A673 (cell line): ENCODE measurements around the gene IMMP2L. TPM values are rescaled to one million over a fixed set of nuclear protein-coding genes. Genes with fewer than 3 reads are reported as not detected.

Source experiments
- BruUV-seq: library from RNA; stranded (reverse); fragments of 400-500 nt; replicated peaks from 2 replicates; lab custom pipeline; 2021; lab: Mats Ljungman, UMichigan
- CTCF ChIA-PET: fragments of 300-600 bp; sonication (Branson Sonifier 250); formaldehyde crosslinking; loops from one replicate; lab custom pipeline; 2022; ENCODE audit warnings: antibody characterized with exemption; lab: Charles Lee
- POLR2A ChIA-PET: fragments of 300-600 bp; sonication (Branson Sonifier 250); formaldehyde crosslinking; loops from one replicate; lab custom pipeline; 2022; ENCODE audit warnings: antibody characterized with exemption; ENCODE audit not compliant: low non-redundant PET; lab: Charles Lee
- DNase-seq: peaks from one replicate; pipeline ENCODE4 v3.0.0-alpha.2; 2015; ENCODE audit warnings: low spot score
- H3K27ac ChIP-seq: fragments of 200-600 bp; sonication (generic); 2 replicates; pipeline ENCODE4 v1.5.1; 2016; ENCODE audit warnings: mixed run types, low read depth, mild to moderate bottlenecking, mixed read lengths, antibody characterized with exemption, low read length; ENCODE audit not compliant: poor library complexity, severe bottlenecking
- H3K27me3 ChIP-seq: fragments of 200-600 bp; sonication (generic); replicated peaks from 2 replicates; pipeline ENCODE4 v1.6.1; 2017; ENCODE audit warnings: mixed run types, low read depth, mild to moderate bottlenecking, mixed read lengths, antibody characterized with exemption, low read length; ENCODE audit not compliant: insufficient read depth, poor library complexity
- H3K36me3 ChIP-seq: fragments of 200-600 bp; sonication (generic); 2 replicates; pipeline ENCODE4 v1.6.1; 2016; ENCODE audit warnings: mixed run types, mild to moderate bottlenecking, mixed read lengths, antibody characterized with exemption, low read length; ENCODE audit not compliant: insufficient read depth, poor library complexity, severe bottlenecking
- H3K4me1 ChIP-seq: fragments of 200-600 bp; sonication (generic); 2 replicates; pipeline ENCODE4 v1.6.1; 2017; ENCODE audit warnings: mixed run types, mild to moderate bottlenecking, mixed read lengths, antibody characterized with exemption, low read length; ENCODE audit not compliant: insufficient read depth, poor library complexity, severe bottlenecking
- H3K4me3 ChIP-seq: fragments of 200-600 bp; sonication (generic); 2 replicates; pipeline ENCODE4 v1.5.1; 2016; ENCODE audit warnings: low read depth, mixed run types, mild to moderate bottlenecking, mixed read lengths, low read length; ENCODE audit not compliant: poor library complexity, severe bottlenecking
- H3K9me3 ChIP-seq: fragments of 200-600 bp; sonication (generic); 2 replicates; pipeline ENCODE4 v1.6.1; 2016; ENCODE audit warnings: mixed run types, low read depth, mild to moderate bottlenecking, mixed read lengths, antibody characterized with exemption, low read length; ENCODE audit not compliant: poor library complexity, severe bottlenecking
- EZH2 ChIP-seq: fragments of 200-600 bp; sonication (generic); IDR thresholded peaks from 2 replicates; pipeline ENCODE4 v1.6.1; 2017; ENCODE audit warnings: borderline replicate concordance, low read depth, mild to moderate bottlenecking, mixed read lengths, antibody characterized with exemption, low read length; ENCODE audit not compliant: poor library complexity, severe bottlenecking
- intact Hi-C: fragments of 100-400 bp; cut with micrococcal nuclease; formaldehyde crosslinking; loops from one replicate; pipeline ENCODE4 v1.10.0; 2022; ENCODE audit not compliant: unreplicated experiment
- total RNA-seq: library from RNA; stranded (reverse); gene quantifications from 2 replicates; pipeline ENCODE4 v1.2.3, GENCODE V29; 2021
- TF ChIP-seq, protein P1 (sequence below): fragments of 300-800, 200-600 bp; sonication (generic); conservative IDR thresholded peaks from 2 replicates; pipeline ENCODE4 v1.5.1; 2017; ENCODE audit warnings: low read depth, mild to moderate bottlenecking, antibody characterized with exemption, low read length, moderate library complexity, mixed read lengths

The IMMP2L gene
- total RNA-seq, 1 experiment from 2014 or later: 10.0 TPM

DNA sequence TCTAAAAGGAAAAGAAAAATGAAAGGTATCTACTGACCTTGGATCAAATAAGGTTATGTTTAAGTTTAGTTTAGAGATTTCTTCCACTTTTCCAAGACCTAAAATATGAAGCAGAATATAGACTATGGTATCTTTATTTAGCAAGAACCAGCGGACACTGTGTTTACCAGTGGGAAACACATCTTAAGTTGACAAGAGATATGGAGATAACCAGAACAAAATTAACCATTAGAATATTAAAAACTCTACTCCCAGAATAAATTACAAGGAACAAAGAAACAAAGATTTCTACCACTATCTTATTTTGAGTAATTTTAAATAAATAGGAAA is 86.9 kb downstream of the IMMP2L start:
- POLR2A ChIA-PET: no interaction called here
- TF ChIP-seq EZH2: no peak
- TF ChIP-seq, protein P1, sequence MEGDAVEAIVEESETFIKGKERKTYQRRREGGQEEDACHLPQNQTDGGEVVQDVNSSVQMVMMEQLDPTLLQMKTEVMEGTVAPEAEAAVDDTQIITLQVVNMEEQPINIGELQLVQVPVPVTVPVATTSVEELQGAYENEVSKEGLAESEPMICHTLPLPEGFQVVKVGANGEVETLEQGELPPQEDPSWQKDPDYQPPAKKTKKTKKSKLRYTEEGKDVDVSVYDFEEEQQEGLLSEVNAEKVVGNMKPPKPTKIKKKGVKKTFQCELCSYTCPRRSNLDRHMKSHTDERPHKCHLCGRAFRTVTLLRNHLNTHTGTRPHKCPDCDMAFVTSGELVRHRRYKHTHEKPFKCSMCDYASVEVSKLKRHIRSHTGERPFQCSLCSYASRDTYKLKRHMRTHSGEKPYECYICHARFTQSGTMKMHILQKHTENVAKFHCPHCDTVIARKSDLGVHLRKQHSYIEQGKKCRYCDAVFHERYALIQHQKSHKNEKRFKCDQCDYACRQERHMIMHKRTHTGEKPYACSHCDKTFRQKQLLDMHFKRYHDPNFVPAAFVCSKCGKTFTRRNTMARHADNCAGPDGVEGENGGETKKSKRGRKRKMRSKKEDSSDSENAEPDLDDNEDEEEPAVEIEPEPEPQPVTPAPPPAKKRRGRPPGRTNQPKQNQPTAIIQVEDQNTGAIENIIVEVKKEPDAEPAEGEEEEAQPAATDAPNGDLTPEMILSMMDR: no peak
- intact Hi-C loops: no loop called here

DNA sequence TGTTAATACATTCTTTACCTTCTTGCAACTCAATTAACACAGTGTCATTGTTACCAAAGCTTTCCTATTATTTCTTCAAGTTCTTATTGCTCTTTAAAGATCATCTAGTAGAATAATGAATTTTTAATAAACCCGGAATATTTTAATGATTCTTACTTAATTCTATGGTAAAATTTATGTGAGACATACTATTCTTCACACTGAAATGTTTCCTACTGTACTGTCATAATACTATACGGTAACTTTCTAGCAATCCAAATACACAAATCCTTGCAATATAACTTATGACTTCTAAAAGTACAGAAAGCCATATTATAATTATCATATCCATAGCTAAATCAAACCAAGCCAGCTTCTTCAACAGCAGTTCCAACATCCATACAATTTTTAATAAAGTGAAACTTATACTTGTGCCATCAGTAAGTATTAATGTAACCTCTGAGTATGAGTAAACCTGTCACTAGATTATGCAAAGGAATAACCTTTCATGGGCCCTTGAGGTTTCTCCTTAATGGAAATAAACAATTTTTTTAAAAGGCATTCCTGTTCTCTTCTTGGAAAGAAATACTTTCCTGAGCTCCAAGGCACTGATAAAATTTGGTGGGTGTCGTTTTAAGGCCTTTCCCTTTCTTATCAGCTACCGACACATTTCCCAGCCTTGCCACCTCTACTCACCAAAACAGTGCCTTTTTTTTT is 87.4 kb downstream of the IMMP2L start:
- H3K4me1 ChIP-seq: no peaks in the 10 kb centered on the region
- no peak for DNase-seq
- H3K4me3 ChIP-seq: no peak overlapping the region
- H3K27ac ChIP-seq: no peak overlapping the region
- BruUV-seq: no TSS peak
- no peaks in the 10 kb centered on the region for H3K36me3 ChIP-seq
- peaks cover 4% of the 10 kb centered on the region for H3K9me3 ChIP-seq
- POLR2A ChIA-PET: no interaction called here
- CTCF ChIA-PET: no interaction called here
- H3K27me3 ChIP-seq: no peaks in the 10 kb centered on the region
- no peak for TF ChIP-seq EZH2
- TF ChIP-seq, protein P1: no peak
- intact Hi-C loops: no loop called here

More for the DNA sequence above, 86.9 kb downstream of the IMMP2L start:
- Histone ChIP-seq H3K4me3 (no peak overlapping the region), H3K4me1 (no peaks in the 10 kb centered on the region), H3K27me3 (no peaks in the 10 kb centered on the region), H3K9me3 (peaks cover 4% of the 10 kb centered on the region), H3K36me3 (no peaks in the 10 kb centered on the region), H3K27ac (no peak overlapping the region)
- CTCF ChIA-PET: no interaction called here
- BruUV-seq: no TSS peak
- DNase-seq: no peak

DNA sequence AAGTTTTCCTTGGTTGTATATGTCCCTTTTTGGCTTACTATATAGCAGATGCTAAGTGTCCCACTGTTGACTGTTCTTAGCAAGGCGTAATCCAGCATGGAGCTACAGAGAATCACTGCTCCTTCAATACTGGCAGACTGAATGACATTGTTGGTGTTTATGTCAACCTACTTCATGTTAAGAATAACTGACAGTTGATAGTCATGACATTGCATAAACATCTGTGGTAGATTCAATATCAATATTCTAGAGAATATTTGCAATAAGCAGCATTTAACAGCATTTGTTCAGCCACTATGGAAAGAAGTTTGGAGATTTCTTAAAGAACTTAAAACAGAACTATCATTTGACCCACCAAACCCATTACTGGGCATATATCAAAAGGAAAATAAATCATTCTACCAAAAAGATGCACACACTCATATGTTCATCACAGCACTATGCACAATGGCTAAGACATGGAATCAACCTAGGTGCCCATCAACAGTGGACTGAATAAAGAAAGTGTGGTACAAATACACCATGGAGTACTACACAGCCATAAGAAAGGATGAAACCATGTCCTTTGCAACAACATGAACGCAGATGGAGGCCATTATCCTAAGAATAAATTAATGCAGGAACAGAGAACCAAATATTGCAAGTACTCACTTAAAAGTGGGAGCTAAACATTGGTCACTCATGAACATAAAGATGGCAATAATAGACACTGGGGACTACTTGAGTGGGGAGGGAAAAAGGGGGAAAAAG is 88.7 kb downstream of the IMMP2L start:
- no peaks in the 10 kb centered on the region for H3K27me3 ChIP-seq
- BruUV-seq: no TSS peak
- H3K4me1 ChIP-seq: no peaks in the 10 kb centered on the region
- no peak overlapping the region for H3K4me3 ChIP-seq
- ChIA-PET POLR2A (no interaction called here), CTCF (no interaction called here)
- no peak overlapping the region for H3K27ac ChIP-seq
- TF ChIP-seq, protein P1: no peak
- no peaks in the 10 kb centered on the region for H3K36me3 ChIP-seq
- H3K9me3 ChIP-seq: peaks cover 4% of the 10 kb centered on the region
- no peak for DNase-seq
- intact Hi-C loops: no loop called here
